CD14-positive monocyte (primary cell): Measurements from ENCODE around the gene ZBTB44. TPM values are rescaled to one million over a fixed set of nuclear protein-coding genes. Genes with fewer than 3 reads are reported as not detected.

Experiments
- DNase-seq, 3 donors: peaks; one replicate each; pipeline ENCODE4 v3.0.0-alpha.2; 2011 to 2022
- H2AFZ ChIP-seq: 2 replicates; pipeline ENCODE4 v1.6.0; 2012; ENCODE audit warnings: mild to moderate bottlenecking, low read depth, low read length, inconsistent platforms; ENCODE audit not compliant: insufficient read depth, poor library complexity, severe bottlenecking
- H3K27ac ChIP-seq, 2 donors: 1 replicate in 1 of 2; 2 replicates in 1 of 2; pipeline ENCODE4 v1.5.1; 2012 to 2013; ENCODE audit warnings: low read length in 2 of 2, control low read depth in 1 of 2, inconsistent platforms in 1 of 2, low read depth in 1 of 2, mild to moderate bottlenecking in 1 of 2
- H3K27me3 ChIP-seq, 2 donors: one replicate each; pipeline versions ENCODE4 v1.6.0 to v1.6.1; 2011 to 2013; ENCODE audit warnings: low read length in 2 of 2; ENCODE audit not compliant: control insufficient read depth in 2 of 2, insufficient read depth in 2 of 2
- H3K36me3 ChIP-seq, 2 donors: replicated peaks in 1 of 2; 1 replicate in 1 of 2; 2 replicates in 1 of 2; pipeline versions ENCODE4 v1.5.1 to v1.6.1; 2012 to 2013; ENCODE audit warnings: low read length in 2 of 2, control low read depth in 1 of 2, inconsistent platforms in 1 of 2, mild to moderate bottlenecking in 1 of 2; ENCODE audit not compliant: insufficient read depth in 2 of 2, control insufficient read depth in 1 of 2
- H3K4me1 ChIP-seq, 2 donors: 1 replicate in 1 of 2; 2 replicates in 1 of 2; pipeline versions ENCODE4 v1.5.1 to v1.6.1; 2012 to 2013; ENCODE audit warnings: low read length in 2 of 2, control low read depth in 1 of 2, inconsistent platforms in 1 of 2, mild to moderate bottlenecking in 1 of 2, moderate library complexity in 1 of 2; ENCODE audit not compliant: insufficient read depth in 2 of 2, control insufficient read depth in 1 of 2
- H3K4me2 ChIP-seq: replicated peaks from 2 replicates; pipeline ENCODE3; 2012; ENCODE audit warnings: low read length, moderate library complexity, mild to moderate bottlenecking; ENCODE audit not compliant: poor library complexity, severe bottlenecking; ENCODE audit errors: extremely low read depth
- H3K4me3 ChIP-seq, 3 experiments: fragments of 200-600 bp in 1 of 3; sonication (generic) in 1 of 3; replicated peaks in 1 of 3; 1 replicate in 2 of 3; 2 replicates in 1 of 3; pipeline ENCODE4 v1.5.1; 2011 to 2013; ENCODE audit warnings: low read length in 3 of 3, mild to moderate bottlenecking in 3 of 3, control low read depth in 2 of 3, low read depth in 2 of 3, inconsistent platforms in 1 of 3, moderate library complexity in 1 of 3
- H3K79me2 ChIP-seq: 2 replicates; pipeline ENCODE4 v1.6.0; 2012; ENCODE audit warnings: mild to moderate bottlenecking, control low read depth, inconsistent platforms, low read length, moderate library complexity; ENCODE audit not compliant: insufficient read depth
- H3K9ac ChIP-seq: 2 replicates; pipeline ENCODE4 v1.6.0; 2017; ENCODE audit warnings: low read length, mild to moderate bottlenecking; ENCODE audit not compliant: insufficient read depth, poor library complexity, severe bottlenecking
- H3K9me3 ChIP-seq, 2 donors: replicated peaks in 1 of 2; 1 replicate in 1 of 2; 2 replicates in 1 of 2; pipeline versions ENCODE4 v1.5.1 to v1.6.1; 2012 to 2013; ENCODE audit warnings: low read length in 2 of 2, control low read depth in 1 of 2; ENCODE audit not compliant: control insufficient read depth in 1 of 2, insufficient read depth in 1 of 2
- H4K20me1 ChIP-seq: 2 replicates; pipeline ENCODE4 v1.6.0; 2012; ENCODE audit warnings: mild to moderate bottlenecking, low read length, control low read depth, moderate library complexity; ENCODE audit not compliant: insufficient read depth
- H3K27ac Mint-ChIP-seq, 7 donors: one replicate each; pipeline ENCODE4 v1.8.0; 2020; ENCODE audit warnings: mild to moderate bottlenecking in 7 of 7, mixed read lengths in 7 of 7, moderate library complexity in 6 of 7, inconsistent platforms in 2 of 7
- H3K27me3 Mint-ChIP-seq, 3 donors: one replicate each; pipeline ENCODE4 v1.8.0; 2021 to 2022; ENCODE audit warnings: low read depth in 3 of 3, mild to moderate bottlenecking in 3 of 3, mixed read lengths in 3 of 3, moderate library complexity in 3 of 3, inconsistent platforms in 1 of 3
- H3K36me3 Mint-ChIP-seq, 2 donors: one replicate each; pipeline ENCODE4 v1.8.0; 2020; ENCODE audit warnings: mixed read lengths in 2 of 2, inconsistent platforms in 1 of 2, mild to moderate bottlenecking in 1 of 2
- H3K4me1 Mint-ChIP-seq: one replicate; pipeline ENCODE4 v1.8.0; 2020; ENCODE audit warnings: mild to moderate bottlenecking, mixed read lengths
- H3K4me3 Mint-ChIP-seq, 2 donors: one replicate each; pipeline ENCODE4 v1.8.0; 2020; ENCODE audit warnings: mild to moderate bottlenecking in 2 of 2, mixed read lengths in 2 of 2, moderate library complexity in 1 of 2
- H3K9me3 Mint-ChIP-seq, 7 donors: one replicate each; pipeline ENCODE4 v1.8.0; 2020 to 2022; ENCODE audit warnings: mixed read lengths in 7 of 7, mild to moderate bottlenecking in 6 of 7, moderate library complexity in 6 of 7, inconsistent platforms in 2 of 7
- WGBS: methylation state at CpG from one replicate; pipeline ENCODE4 v1.1.5; 2013; ENCODE audit warnings: missing lambda C conversion rate; ENCODE audit not compliant: insufficient coverage; 5-methylcytosine and 5-hydroxymethylcytosine counted together
- intact Hi-C, 2 donors: fragments of 100-400 bp; cut with micrococcal nuclease; formaldehyde crosslinking; loops; one replicate each; pipeline versions ENCODE4 v1.15.0 to v1.15.1; 2023
- polyA plus RNA-seq, 3 donors: library from polyadenylated mRNA; depleted of rRNA in 1 of 3; unstranded in 2 of 3; stranded (reverse) in 1 of 3; fragments of 300-500 nt in 2 of 3; fragments of >200 nt in 1 of 3; fragmentation: Illumina TruSeq in 2 of 3; gene quantifications; 1 replicate in 2 of 3; 2 replicates in 1 of 3; pipeline ENCODE4 v1.2.3, GENCODE V29; 2012 to 2021
- TF ChIP-seq, protein P1 (sequence below): fragments of 200-600 bp; IDR thresholded peaks from one replicate; pipeline ENCODE4 v1.8.0; 2022; ENCODE audit warnings: antibody characterized with exemption, mild to moderate bottlenecking

Gene ZBTB44
- polyA plus RNA-seq, 3 donors: 2.4 to 21.3 (median 2.7) TPM

DNA sequence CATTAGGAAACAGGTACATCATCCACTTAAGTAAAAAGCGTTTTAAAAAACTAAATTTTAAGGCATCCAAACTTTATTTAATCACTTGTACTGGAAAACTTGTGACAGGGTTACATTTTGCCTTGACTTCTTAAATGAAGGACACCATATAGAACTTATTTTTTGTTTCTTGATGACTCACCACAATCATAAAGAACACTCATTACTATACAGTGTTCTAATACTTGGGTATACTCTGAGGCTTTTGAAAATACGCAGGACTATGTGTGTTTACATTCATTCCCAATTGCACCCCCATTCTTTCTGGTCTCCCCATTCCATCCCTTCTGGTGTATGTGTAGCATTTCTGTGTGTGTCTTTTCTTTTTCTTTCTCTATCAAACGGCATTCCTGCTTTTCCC is 69.9 kb downstream of the ZBTB44 start:
- no peak overlapping the region for H2AFZ ChIP-seq
- Mint-ChIP-seq H3K4me1 (peaks cover 5% of the 10 kb centered on the region), H3K4me3 (no peak overlapping the region), H3K27ac (no peak overlapping the region), H3K27me3 (no peaks in the 10 kb centered on the region), H3K36me3 (peaks cover 13 to 14% of the 10 kb centered on the region in 2 donors), H3K9me3 (peaks cover 0 to 2% (median 0%) of the 10 kb centered on the region in 7 donors)
- H3K9ac ChIP-seq: no peak overlapping the region
- no peak overlapping the region for H3K4me2 ChIP-seq
- H3K27ac ChIP-seq: no peak overlapping the region
- no peaks in the 10 kb centered on the region for H3K9me3 ChIP-seq
- H4K20me1 ChIP-seq: peaks cover 6% of the 10 kb centered on the region
- no peak for DNase-seq
- intact Hi-C loops: no loop called here
- no peaks in the 10 kb centered on the region for H3K27me3 ChIP-seq
- no CpG with 5 or more reads among the region's 3 CpGs for WGBS
- H3K4me3 ChIP-seq: no peak overlapping the region
- peaks cover 39% of the 10 kb centered on the region for H3K79me2 ChIP-seq
- TF ChIP-seq, protein P1, sequence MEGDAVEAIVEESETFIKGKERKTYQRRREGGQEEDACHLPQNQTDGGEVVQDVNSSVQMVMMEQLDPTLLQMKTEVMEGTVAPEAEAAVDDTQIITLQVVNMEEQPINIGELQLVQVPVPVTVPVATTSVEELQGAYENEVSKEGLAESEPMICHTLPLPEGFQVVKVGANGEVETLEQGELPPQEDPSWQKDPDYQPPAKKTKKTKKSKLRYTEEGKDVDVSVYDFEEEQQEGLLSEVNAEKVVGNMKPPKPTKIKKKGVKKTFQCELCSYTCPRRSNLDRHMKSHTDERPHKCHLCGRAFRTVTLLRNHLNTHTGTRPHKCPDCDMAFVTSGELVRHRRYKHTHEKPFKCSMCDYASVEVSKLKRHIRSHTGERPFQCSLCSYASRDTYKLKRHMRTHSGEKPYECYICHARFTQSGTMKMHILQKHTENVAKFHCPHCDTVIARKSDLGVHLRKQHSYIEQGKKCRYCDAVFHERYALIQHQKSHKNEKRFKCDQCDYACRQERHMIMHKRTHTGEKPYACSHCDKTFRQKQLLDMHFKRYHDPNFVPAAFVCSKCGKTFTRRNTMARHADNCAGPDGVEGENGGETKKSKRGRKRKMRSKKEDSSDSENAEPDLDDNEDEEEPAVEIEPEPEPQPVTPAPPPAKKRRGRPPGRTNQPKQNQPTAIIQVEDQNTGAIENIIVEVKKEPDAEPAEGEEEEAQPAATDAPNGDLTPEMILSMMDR: no peak
- H3K36me3 ChIP-seq: peaks cover 5 to 12% of the 10 kb centered on the region in 2 donors
- peaks cover 0 to 7% of the 10 kb centered on the region in 2 donors for H3K4me1 ChIP-seq

DNA sequence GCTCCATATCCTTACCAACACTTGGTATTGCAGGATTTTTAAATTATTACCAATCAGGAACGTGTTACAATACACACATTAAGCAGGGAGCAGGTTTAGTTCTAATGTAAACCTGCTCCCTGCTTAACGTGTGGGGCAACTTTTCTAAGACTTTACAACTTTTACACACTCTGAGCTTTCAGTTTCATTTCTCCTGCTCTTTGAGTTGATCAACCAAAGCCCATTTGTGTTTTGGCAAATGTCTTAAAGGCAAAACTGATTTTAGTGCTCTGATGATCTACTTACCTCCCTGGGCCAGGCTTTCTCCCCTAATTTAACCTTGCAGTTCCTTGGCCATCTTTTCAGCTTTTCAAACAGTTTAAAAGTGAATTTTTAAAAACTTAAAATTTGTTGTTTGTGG is 70.9 kb downstream of the ZBTB44 start:
- Histone ChIP-seq H3K4me3 (no peak overlapping the region), H4K20me1 (no peaks in the 10 kb centered on the region), H3K9me3 (no peaks in the 10 kb centered on the region), H3K36me3 (peaks cover 10 to 16% of the 10 kb centered on the region in 2 donors), H3K27me3 (no peaks in the 10 kb centered on the region), H3K4me1 (peaks cover 0 to 7% of the 10 kb centered on the region in 2 donors), H2AFZ (no peak overlapping the region), H3K9ac (no peak overlapping the region), H3K79me2 (peaks cover 31% of the 10 kb centered on the region), H3K4me2 (peak overlapping the region; percentile 1), H3K27ac (peak overlapping the region in 1 of 2 donors; percentile 4)
- peaks cover 0 to 2% (median 0%) of the 10 kb centered on the region in 7 donors for H3K9me3 Mint-ChIP-seq
- peaks cover 5% of the 10 kb centered on the region for H3K4me1 Mint-ChIP-seq
- intact Hi-C loops: no loop called here
- H3K27ac Mint-ChIP-seq: peak overlapping the region in 2 of 7 donors; percentile 11 to 30
- DNase-seq: no peak
- H3K27me3 Mint-ChIP-seq: no peaks in the 10 kb centered on the region
- peak overlapping the region in 1 of 2 donors; percentile 8 for H3K4me3 Mint-ChIP-seq
- TF ChIP-seq, protein P1: no peak
- no CpG with 5 or more reads among the region's 2 CpGs for WGBS
- peaks cover 17 to 23% of the 10 kb centered on the region in 2 donors for H3K36me3 Mint-ChIP-seq
